ENCODE measurements around the gene UBL7.

Gene UBL7

GRCh38 chr15:74425630-74426029 is 35.3 kb downstream of the UBL7 start:
- peaks cover 14 to 27% of the 10 kb centered on the region in 2 experiments for H3K4me1 ChIP-seq (ENCODE audit: control insufficient read depth in 1 of 2, insufficient read depth in 1 of 2, low read depth in 1 of 2, low read length in 1 of 2)
- no peak overlapping the region for H3K4me3 ChIP-seq (ENCODE audit: low read depth in 1 of 2, low read length in 1 of 2)
- peaks cover 19% of the 10 kb centered on the region for H3K27me3 ChIP-seq
- TF ChIP-seq CTCF (IDR thresholded peaks at IDR 0.05): no peak
- H3K9me3 ChIP-seq: no peaks in the 10 kb centered on the region
- no peaks in the 10 kb centered on the region for H3K36me3 ChIP-seq
- no peak overlapping the region for H3K27ac ChIP-seq

DNA sequence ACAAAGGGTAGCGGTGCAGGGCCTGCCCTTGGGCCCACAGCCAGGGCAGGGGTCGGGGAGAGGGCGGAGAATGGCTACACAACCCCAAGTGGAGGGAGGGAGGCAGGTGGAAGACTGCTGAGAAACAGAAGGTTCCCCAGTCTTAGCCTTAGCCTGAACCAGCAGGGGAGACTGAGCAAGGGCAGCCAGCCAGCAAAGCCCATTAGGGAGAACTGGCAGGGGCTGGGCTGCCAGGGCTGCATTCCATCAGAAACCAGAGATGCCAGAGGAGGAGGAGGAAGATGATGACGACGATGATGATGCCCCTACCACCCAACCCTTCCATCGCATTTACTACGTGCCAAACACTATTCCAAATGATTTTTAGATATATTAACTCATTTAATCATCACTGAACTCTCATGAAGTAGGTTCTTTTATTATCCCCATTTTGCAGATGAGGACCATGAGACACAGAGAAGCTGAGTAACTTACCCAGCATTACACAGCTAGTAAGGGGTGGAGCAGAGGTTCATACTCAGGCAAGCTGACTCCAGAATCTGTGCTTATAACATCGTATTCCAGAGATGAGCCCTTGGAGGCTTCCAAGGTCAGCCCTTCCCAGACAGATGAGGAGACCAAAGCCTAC is 35.9 kb downstream of the UBL7 start:
- Histone ChIP-seq H3K27me3 (peaks cover 13% of the 10 kb centered on the region), H3K4me1 (ENCODE audit: control insufficient read depth in 1 of 2, insufficient read depth in 1 of 2, low read depth in 1 of 2, low read length in 1 of 2) (peaks cover 14 to 27% of the 10 kb centered on the region in 2 experiments), H3K36me3 (no peaks in the 10 kb centered on the region), H3K27ac (no peak overlapping the region), H3K9me3 (no peaks in the 10 kb centered on the region), H3K4me3 (ENCODE audit: low read depth in 1 of 2, low read length in 1 of 2) (no peak overlapping the region)
- no peak for TF ChIP-seq CTCF (IDR thresholded peaks at IDR 0.05)

DNA sequence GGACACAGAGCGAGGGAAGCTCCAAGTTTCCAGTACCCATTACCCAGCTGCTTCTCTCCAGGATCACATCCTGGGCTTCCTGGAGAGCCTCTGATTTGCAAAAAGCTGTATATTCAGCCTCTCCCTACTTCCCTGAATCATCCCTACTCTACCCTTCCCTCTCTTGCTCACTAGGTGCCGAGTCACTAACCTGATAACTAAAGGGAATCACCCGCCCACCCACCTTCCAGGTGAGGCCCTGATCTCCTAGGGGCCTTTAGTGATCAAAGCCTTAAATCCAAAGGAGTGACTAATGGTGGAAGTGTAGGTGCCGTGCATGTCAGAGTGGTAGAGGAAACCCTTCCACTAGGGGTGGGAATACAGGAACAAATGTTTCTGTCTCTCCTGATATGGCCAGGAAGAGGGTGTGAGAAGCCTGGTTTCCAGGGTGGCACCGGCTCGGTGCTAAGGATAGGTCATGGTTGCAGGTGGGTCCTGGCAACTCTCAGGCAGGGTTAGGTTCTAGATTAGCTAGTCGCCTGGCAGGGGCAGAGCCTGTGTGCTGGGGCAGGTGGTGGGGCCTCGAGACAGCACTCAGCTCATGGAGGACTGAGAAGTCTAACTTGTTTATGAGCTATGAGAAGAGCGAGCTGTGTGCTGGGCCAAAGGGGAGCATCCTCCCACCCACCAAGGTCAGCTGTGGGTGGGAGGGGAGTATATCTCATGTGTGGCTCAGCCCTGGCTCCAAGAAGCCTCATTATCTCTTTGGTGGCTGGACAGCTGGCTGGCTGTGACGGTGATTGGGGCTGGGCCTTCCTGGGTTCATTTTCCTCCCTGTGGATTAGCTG is 37.3 kb downstream of the UBL7 start:
- no peaks in the 10 kb centered on the region for H3K27me3 ChIP-seq
- peaks cover 10 to 15% of the 10 kb centered on the region in 2 experiments for H3K4me1 ChIP-seq (ENCODE audit: control insufficient read depth in 1 of 2, insufficient read depth in 1 of 2, low read depth in 1 of 2, low read length in 1 of 2)
- H3K36me3 ChIP-seq: no peaks in the 10 kb centered on the region
- no peaks in the 10 kb centered on the region for H3K9me3 ChIP-seq
- no peak overlapping the region for H3K27ac ChIP-seq
- no peak for TF ChIP-seq CTCF (IDR thresholded peaks at IDR 0.05)
- H3K4me3 ChIP-seq (ENCODE audit: low read depth in 1 of 2, low read length in 1 of 2): no peak overlapping the region

DNA sequence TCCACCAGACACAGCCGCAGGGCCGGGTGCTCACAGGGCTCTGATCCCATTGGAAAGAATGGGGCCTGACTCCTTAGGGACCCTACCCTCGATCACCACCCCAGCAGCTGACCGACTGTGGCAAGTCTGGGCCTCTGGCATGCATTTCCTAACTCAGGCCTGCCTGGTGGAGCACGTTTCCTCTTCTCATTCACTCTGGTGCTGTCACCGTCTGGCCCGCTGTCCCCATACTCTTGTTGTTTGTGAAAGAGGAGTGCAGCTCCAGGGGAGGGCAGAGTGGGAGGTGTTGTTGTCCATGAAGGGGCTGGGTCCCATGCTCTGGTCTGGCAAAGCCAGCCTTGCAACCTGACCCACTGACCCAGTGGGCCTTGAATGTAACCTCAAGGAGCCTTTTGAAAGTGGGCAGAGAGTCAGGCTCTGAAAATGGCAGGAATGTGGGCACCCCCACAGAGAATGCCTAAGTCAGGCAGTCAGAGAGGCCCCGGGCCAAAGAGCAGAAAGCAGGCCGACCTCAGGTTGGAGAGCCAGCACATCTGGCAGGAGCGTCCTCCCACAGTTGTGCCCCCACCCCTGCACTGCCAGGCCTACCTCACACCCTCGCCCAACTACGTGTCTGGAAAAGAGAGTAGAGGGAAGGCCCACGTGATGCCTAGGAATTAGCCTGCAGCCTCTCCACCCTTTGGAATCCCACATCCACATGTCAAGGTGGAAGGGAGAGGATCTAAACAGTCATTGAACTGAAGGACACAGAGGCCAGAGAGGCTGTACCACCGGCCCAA is 38.1 kb downstream of the UBL7 start:
- peaks cover 10 to 12% of the 10 kb centered on the region in 2 experiments for H3K4me1 ChIP-seq (ENCODE audit: control insufficient read depth in 1 of 2, insufficient read depth in 1 of 2, low read depth in 1 of 2, low read length in 1 of 2)

More for the DNA sequence above, 38.1 kb downstream of the UBL7 start:
- Histone ChIP-seq H3K27me3 (no peaks in the 10 kb centered on the region), H3K36me3 (no peaks in the 10 kb centered on the region), H3K4me3 (ENCODE audit: low read depth in 1 of 2, low read length in 1 of 2) (no peak overlapping the region), H3K27ac (no peak overlapping the region), H3K9me3 (no peaks in the 10 kb centered on the region)
- no peak for TF ChIP-seq CTCF (IDR thresholded peaks at IDR 0.05)
